Ishikawa (cell line): ENCODE measurements around the gene PTPN22.

Experiments
- CEBPB ChIP-seq: IDR thresholded peaks from 2 replicates; pipeline ENCODE4 v1.6.1; 2012
- CREB1 ChIP-seq: IDR thresholded peaks from 2 replicates; pipeline ENCODE4 v1.6.1; 2012; ENCODE audit warnings: low read depth
- EGR1 ChIP-seq: IDR thresholded peaks from 2 replicates; pipeline ENCODE4 v1.6.1; 2012
- EP300 ChIP-seq: IDR thresholded peaks from 2 replicates; pipeline ENCODE4 v1.6.1; 2012; ENCODE audit warnings: borderline replicate concordance
- FOXM1 ChIP-seq: IDR thresholded peaks from 2 replicates; pipeline ENCODE4 v1.6.1; 2012; ENCODE audit warnings: low read depth, borderline replicate concordance
- NFIC ChIP-seq: IDR thresholded peaks from 2 replicates; pipeline ENCODE4 v1.6.1; 2012
- RAD21 ChIP-seq: IDR thresholded peaks from 2 replicates; pipeline ENCODE4 v1.6.1; 2012; ENCODE audit warnings: low read depth
- TAF1 ChIP-seq: IDR thresholded peaks from 2 replicates; pipeline ENCODE4 v1.6.1; 2012; ENCODE audit warnings: low read depth, mild to moderate bottlenecking
- TCF12 ChIP-seq: IDR thresholded peaks from 2 replicates; pipeline ENCODE4 v1.6.1; 2012; ENCODE audit warnings: low read depth
- TEAD4 ChIP-seq: IDR thresholded peaks from 2 replicates; pipeline ENCODE4 v1.6.1; 2012
- YY1 ChIP-seq: IDR thresholded peaks from 2 replicates; pipeline ENCODE4 v1.6.1; 2012; ENCODE audit warnings: low read depth
- ZBTB7A ChIP-seq: IDR thresholded peaks from 2 replicates; pipeline ENCODE4 v1.6.1; 2012; ENCODE audit warnings: low read depth
- TF ChIP-seq, protein P1 (sequence below): IDR thresholded peaks from 2 replicates; pipeline ENCODE4 v1.6.1; 2012; ENCODE audit warnings: low read depth, mild to moderate bottlenecking
- TF ChIP-seq, protein P2 (sequence below): IDR thresholded peaks from 2 replicates; pipeline ENCODE4 v1.6.1; 2012
- TF ChIP-seq, protein P3 (sequence below): IDR thresholded peaks from 2 replicates; pipeline ENCODE4 v1.6.1; 2012

PTPN22 gene

DNA sequence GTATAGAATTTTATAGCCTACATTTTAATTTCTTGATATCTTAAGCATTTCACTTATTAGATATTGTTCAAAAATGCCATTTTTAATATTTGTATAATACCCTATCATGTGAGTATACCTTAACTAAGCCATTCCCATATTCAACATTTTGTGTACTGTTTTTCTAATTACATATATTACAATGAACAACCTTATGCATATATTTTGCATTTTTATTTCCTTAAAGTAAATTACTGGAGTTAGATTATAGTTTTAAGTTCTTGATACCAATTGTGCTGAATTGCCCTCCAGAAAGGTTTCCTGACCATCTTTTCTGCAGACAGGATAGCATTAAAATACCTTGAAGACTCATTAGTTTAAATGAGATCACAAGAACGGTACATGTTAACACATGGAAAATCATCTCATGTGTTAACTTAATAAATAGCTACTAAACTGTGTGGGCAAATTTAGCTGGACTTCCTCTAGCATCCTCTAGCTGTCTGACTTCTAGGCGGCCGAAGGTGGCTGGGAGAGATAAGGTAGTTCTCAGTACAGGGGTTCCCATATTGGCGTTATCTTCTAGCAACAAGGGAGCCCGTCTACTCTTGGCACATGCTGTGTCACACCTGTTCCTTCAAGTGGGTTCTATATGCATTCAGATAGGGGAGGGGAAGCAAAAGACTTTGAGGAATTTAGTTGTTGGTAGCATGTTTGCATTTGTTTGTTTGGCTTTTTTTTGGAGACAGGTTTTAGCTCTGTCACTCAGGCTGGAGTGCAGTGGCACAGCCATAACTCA lies 42.6 kb upstream of the PTPN22 start:
- no peak for TF ChIP-seq TCF12
- TF ChIP-seq CEBPB, result no peak
- no peak for TF ChIP-seq CREB1

DNA sequence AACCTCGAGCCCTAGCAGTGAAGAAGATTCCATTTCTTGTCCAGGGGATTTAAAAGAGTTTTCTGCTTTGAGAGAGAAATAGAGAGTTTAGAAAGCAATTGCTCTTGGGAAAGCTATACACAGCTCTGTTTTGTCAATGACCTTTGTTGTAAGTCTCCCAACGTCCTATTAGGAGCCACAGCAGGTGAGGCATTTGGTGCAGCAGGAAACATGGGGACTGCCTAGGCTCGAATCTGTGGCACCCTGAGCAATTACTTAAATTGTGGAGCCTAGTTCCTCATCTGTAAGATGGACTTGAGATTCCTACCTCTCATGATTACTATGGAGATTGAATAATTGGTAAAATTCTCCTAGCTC lies 41.8 kb upstream of the PTPN22 start:
- TF ChIP-seq, protein P1, sequence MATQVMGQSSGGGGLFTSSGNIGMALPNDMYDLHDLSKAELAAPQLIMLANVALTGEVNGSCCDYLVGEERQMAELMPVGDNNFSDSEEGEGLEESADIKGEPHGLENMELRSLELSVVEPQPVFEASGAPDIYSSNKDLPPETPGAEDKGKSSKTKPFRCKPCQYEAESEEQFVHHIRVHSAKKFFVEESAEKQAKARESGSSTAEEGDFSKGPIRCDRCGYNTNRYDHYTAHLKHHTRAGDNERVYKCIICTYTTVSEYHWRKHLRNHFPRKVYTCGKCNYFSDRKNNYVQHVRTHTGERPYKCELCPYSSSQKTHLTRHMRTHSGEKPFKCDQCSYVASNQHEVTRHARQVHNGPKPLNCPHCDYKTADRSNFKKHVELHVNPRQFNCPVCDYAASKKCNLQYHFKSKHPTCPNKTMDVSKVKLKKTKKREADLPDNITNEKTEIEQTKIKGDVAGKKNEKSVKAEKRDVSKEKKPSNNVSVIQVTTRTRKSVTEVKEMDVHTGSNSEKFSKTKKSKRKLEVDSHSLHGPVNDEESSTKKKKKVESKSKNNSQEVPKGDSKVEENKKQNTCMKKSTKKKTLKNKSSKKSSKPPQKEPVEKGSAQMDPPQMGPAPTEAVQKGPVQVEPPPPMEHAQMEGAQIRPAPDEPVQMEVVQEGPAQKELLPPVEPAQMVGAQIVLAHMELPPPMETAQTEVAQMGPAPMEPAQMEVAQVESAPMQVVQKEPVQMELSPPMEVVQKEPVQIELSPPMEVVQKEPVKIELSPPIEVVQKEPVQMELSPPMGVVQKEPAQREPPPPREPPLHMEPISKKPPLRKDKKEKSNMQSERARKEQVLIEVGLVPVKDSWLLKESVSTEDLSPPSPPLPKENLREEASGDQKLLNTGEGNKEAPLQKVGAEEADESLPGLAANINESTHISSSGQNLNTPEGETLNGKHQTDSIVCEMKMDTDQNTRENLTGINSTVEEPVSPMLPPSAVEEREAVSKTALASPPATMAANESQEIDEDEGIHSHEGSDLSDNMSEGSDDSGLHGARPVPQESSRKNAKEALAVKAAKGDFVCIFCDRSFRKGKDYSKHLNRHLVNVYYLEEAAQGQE, result no peak
- no peak for TF ChIP-seq EP300
- TF ChIP-seq TEAD4, result no peak
- TF ChIP-seq CEBPB, result no peak
- TF ChIP-seq, protein P2, sequence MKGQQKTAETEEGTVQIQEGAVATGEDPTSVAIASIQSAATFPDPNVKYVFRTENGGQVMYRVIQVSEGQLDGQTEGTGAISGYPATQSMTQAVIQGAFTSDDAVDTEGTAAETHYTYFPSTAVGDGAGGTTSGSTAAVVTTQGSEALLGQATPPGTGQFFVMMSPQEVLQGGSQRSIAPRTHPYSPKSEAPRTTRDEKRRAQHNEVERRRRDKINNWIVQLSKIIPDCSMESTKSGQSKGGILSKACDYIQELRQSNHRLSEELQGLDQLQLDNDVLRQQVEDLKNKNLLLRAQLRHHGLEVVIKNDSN, result no peak
- TF ChIP-seq RAD21, result no peak
- TF ChIP-seq TCF12, result no peak
- no peak for TF ChIP-seq FOXM1
- no peak for TF ChIP-seq EGR1
- TF ChIP-seq ZBTB7A, result no peak

DNA sequence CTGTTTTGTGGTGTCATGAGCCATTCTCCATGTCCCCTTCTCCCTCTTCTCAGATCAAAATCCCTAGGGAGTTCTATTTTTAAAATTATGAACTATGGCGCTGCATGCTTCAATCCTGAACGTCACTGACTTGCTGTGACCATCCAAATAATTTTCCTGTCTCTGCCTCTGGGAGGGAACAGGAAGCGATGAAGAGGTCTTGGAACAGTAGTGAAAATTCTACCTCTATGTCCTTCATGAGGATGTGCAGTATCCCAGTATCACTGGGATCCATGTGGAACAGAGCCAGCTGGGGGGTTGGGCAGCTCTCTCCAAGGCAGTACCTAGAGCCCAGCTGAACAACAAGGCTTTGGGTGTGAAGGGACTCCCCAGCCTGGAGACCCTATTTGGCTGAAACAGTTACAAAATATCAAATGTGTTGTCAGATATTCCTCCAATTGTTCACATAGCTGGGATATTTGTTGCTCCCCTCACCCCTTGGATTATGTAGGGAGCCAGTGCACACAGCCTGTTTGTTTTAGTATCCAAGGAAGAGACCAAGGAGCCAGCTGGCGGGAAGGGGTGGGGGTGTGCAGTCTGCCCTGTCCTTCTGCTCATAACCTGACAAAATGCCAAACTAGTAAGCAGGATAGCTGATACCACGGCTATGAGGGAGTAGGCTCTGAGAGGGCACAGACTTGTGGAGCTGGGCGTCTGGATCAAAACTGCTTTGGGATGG lies 41.2 kb upstream of the PTPN22 start:
- no peak for TF ChIP-seq ZBTB7A
- TF ChIP-seq CEBPB, result no peak
- no peak for TF ChIP-seq TCF12
- TF ChIP-seq NFIC, result no peak
- TF ChIP-seq, protein P1, result no peak
- no peak for TF ChIP-seq EGR1
- no peak for TF ChIP-seq EP300
- TF ChIP-seq, protein P3, sequence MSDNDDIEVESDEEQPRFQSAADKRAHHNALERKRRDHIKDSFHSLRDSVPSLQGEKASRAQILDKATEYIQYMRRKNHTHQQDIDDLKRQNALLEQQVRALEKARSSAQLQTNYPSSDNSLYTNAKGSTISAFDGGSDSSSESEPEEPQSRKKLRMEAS, result no peak
- TF ChIP-seq RAD21, result no peak
- no peak for TF ChIP-seq TAF1
- no peak for TF ChIP-seq FOXM1
- TF ChIP-seq TEAD4, result no peak
- no peak for TF ChIP-seq CREB1
- TF ChIP-seq, protein P2, result no peak
- no peak for TF ChIP-seq YY1

DNA sequence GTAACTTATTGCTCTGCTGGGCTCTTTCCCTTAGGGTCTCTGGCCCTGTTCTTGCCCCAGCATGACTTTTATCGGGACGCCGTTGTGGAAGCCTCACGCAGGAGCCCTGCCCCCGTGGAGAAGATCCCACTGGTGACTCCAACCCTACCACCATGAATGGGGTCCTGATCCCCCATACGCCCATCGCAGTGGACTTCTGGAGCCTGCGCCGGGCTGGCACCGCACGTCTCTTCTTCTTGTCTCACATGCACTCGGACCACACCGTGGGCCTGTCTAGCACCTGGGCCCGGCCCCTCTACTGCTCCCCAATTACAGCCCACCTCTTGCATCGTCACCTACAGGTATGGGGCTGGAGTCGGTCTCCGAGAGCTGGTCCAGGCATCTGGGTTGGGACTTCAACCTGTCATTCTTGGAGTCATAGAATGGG lies 33.9 kb upstream of the PTPN22 start:
- TF ChIP-seq, protein P1, result no peak
- TF ChIP-seq, protein P2, result no peak
- no peak for TF ChIP-seq EP300
- peak; percentile 54; the same call in 1 of the 2 replicates for TF ChIP-seq ZBTB7A
- no peak for TF ChIP-seq NFIC
- no peak for TF ChIP-seq TCF12
